CD4-positive, alpha-beta T cell treated with Interleukin-12 subunit alpha and Interleukin-12 subunit beta, for 1 hour (primary cell): Measurements from ENCODE around the gene FGR.
A peak's percentile ranks its signal among the peaks of the same experiment; 100 is the strongest.
"Not testable (repeated sequence)": the region's sequence is repeated elsewhere in the genome, so short reads cannot be mapped to it uniquely, and the experiment has no call there.

Source experiments
- DNase-seq: peaks from one replicate; pipeline ENCODE4 v3.0.0-alpha.2; 2020

FGR gene

DNA sequence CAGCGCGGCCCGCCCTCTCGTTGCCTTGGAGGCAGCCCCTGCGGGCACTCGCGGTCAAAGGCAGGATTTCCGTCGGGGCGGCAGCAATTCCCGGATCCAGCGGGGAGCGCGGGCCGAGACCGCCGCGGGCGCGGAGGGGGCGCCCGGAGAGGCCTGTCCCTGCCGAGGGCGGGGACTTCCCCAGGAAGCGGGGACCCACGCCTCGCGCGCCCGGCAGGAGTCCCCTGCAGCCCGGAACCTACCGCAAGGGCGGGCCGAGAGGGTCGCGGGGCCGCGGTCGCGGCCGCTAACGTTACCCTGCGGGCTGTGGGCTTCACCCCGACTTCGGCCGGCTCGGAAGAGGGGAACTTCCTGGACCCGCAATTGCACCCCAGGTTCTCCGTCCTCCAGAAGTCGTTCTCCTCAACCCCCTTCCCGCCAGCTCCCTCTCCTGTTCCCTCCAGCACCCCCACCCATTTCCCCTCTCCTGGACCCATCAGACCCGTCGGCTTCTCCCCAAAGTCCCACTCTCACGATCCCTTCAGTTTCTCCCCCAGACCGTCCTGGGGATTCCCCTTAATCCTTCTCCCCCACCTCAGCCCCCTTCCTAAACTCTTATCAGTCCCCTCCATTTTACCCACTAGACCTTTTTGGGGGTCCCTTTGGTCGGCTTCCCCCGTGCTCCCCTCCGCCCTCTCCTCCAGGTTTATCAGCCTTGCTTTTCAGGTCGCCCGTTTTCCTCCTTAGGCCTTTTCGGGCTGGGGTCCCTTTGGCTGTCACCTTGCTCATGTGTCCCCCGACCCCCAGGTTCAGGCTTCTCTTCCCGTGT lies 604 bp downstream of the FGR start:
- DNase-seq, result peak; percentile 64

DNA sequence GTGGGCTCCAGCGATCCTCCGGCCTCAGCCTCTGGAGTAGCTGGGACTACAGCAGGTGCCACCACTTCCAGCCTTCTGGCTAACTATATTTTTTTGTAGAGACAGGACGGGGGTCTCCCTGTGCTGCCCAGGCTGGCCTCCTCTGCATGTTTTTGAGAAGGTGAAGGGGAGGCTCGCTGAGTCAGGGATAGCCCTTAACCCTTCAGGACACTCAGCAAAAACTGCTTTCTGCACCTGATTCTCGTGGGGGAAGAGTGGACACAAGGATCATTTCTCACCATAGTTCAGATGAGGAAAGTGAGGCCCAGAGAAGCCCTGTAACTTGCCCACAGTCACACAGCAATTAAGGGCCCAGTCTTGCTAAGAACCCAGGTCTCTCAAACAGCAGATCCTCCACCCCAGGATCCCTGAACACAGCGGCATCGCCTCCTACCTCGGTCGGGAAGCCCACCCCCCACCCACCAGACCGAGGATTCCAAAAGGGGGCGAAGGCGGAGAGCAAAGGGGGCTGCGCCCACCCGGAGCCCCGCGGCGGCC lies 1.3 kb downstream of the FGR start:
- DNase-seq, result no peak

DNA sequence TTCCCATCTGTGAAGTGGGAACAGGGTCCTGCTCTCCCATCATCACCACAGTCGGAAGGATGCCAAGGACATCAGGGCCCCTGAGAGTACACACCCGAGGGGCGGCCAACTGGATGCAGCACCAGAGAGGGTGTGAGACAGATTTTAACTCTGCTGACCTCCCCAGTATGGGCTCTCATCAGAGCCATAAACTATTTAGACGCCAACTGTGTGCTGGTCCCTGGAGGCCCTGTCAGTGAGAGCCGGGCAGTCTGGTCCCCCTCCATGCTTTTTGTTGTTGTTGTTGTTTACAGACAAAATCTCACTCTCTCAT lies 1.7 kb downstream of the FGR start:
- DNase-seq, result no peak

DNA sequence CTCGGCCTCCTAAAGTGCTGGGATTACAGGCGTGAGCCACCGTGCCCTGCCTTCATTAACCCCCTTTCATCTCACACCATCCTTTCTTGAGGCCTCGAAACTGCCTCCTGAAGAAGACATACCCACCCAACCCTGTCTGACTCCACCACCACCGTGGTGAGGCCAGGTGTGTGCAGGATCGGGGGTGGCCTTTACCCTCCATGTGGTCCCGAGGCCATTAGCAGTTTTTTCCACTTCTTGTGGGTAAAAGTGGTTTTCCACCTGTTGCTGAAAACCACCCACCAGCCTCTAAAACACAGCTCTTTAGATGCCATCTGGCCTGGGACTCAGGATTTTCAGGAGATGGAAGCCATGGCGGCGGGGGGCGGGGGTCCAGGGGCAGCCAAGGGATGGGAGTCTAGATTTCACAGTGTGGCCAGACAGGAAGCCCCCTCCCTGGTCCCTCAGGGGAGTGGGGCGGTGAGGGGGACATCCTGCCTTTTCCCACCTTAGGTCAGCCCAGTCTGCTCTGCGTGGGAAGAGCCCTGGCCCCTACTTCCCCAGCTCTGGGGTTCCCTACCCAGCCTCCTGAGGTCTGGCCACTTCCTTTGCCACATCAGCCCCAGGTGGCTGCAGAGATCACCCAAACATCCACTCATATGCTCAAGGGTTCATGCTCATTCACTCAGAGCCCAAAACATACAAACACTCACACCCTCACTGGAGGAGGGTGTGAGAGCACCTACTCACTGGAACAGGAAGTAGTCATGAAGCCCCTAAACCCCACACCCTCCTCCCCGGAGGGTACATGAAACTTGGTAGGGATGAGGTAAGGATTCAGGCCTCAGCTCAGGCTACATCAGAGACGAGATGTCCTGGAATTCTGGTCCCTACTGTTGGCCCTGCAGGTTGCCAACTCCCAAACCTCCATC lies 2.3 kb downstream of the FGR start:
- peak; percentile 49 for DNase-seq

DNA sequence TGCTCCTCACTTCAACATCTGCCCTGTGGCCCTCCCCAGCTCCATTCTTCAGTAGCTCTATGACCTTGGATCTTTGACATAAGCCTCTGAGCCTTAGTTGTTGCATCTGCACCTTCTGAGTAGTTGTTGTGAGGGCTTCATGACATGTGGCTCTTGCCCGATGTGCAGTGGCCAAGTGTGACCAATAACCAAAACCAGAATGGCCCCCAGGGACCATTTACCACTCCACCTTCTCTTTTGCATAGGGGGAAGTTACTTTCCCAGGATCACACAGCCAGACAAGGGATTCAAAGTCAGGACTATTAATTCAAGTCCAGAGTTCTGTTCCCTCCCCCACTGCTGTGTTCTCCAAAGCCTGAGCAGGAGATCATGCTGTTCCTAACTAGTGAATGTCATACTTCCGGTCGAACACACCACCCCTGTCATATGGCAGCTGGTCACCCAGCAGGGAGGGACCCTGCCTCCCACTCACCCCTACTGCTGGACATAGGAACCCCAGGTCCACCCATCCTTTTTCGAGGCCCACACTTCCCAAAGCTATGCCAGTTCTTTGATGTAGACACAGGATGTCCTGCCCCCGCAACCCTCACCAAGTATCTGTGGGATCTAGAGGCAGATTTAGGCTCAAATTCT lies 4.0 kb downstream of the FGR start:
- DNase-seq, result no peak

DNA sequence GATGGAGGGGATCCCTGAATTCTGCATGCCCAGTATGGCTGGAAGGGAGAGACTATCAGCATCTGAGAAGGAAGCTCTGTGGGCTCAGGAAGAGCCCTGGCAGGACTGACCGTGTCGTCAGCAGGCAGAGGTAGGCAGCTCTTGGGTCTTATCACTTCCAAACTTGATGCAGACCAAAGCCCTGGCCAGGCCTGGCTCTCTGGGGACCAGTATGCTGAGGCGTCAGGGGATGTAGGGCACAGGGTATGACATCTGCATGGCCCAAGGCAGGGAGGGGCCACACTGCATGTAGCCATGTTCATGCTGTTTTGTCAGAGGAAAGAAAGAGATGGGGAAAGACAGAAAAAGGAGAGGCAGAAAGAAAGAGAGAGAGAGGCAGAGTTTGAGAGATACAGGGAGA lies 6.3 kb downstream of the FGR start:
- no peak for DNase-seq

DNA sequence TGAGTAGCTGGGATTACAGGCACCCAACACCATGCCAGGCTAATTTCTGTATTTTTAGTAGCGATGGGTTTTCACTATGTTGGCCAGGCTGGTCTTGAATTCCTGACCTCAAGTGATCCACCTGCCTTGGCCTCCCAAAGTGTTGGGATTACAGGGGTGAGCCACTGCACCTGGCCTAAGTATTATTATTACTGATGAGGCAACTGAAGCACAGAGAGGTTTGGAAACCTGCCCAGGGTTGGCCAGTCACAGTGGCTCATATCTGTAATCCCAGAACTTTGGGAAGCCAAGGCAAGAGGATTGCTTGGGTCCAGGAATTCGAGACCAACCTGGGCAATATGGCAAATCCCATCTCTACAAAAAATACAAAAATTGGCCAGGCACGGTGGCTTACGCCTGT lies 7.3 kb downstream of the FGR start:
- DNase-seq, result not testable (repeated sequence)

DNA sequence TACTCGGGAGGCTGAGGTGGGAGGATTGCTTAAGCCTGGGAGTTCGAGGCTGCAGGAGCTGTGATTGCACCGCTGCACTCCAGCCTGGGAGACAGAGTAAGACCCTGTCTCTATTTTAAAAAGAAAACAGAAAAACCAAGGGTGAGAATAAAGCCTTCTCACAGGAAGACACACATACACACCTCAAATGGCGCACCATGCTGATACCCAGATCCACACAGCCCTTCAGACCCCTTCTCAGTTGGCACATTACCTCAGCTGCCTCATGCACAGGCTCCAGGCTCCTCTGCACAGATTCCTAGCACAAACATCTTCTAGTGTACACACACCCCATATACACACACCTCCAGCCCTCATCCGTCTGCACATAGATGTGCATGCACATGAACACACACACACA lies 7.9 kb downstream of the FGR start:
- DNase-seq, result no peak

DNA sequence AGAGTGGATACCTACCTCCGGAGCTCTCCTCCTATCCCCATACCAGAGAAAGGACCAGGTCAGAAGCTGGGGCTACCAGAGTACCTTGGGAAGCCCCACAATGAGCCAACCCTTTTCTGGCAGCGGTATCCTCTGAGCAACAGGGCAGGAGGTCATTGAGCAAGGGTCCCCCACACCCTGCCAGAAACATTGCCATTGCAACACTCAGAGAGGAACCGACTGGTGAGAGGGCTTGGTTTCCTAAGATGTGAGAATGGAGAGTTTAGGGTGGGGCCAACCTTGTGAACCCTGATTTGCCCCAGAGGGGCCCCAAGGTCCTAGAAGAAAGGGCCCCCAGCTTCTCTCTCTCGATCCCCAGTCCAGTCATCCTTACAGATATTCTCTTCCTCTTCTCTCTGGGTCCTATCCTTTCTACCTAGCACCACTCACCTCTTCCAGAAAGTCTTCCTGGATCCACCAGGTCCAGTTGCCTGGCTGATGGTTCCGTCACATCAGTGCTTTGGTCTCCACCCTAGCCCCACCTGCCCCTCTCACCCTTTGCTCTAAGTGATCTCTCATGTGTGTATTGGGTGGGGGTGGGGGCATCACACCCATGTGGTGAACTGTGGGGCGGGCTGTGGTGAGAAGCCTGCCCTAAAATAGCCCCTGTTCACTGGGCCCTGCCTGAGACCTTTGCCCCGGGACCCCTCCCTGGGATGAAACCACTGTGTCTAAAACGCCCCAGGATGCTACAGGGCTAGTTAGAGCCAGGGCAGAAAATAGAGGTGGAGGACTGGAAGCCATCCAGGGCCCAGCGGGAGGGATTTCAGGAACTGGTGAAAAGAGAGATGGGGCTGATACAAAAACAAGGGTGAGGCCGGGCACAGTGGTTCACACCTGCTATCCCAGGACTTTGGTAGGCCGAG lies 8.7 kb downstream of the FGR start:
- no peak for DNase-seq

DNA sequence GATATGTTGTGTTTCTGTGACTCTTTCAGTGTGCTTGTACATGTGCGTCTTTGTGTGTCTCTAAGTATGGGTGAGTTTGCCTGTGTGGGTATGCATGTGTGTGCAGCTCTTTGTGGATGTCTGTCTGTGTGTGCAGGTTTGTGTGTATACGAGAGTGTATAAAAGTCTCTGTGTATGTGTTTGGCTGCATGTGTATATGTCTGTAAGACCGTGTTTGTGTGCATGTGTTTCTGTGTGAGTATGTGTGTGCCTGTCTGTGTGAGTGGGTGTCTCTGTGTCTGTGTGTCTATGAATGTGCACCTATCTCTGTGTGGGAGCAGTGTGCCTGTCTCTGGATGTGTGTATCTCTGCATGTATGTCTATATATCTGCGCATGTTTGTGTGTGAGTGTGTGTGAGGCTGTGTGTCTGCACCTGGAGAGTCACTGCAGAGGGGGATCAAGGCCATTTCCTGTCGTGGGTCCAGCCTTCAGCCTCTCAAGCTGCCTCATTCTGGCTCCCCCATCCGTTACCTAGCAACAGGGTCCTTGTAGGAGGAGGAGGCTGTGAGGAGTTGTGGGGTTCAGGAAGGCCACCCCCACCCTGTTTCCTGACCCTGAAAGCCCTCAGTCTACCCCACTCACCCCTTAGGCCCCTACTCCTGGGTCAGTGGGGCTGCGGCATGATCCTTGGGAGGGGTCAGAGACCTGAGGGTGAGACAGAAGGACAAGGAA lies 10.4 kb downstream of the FGR start:
- DNase-seq, result no peak

DNA sequence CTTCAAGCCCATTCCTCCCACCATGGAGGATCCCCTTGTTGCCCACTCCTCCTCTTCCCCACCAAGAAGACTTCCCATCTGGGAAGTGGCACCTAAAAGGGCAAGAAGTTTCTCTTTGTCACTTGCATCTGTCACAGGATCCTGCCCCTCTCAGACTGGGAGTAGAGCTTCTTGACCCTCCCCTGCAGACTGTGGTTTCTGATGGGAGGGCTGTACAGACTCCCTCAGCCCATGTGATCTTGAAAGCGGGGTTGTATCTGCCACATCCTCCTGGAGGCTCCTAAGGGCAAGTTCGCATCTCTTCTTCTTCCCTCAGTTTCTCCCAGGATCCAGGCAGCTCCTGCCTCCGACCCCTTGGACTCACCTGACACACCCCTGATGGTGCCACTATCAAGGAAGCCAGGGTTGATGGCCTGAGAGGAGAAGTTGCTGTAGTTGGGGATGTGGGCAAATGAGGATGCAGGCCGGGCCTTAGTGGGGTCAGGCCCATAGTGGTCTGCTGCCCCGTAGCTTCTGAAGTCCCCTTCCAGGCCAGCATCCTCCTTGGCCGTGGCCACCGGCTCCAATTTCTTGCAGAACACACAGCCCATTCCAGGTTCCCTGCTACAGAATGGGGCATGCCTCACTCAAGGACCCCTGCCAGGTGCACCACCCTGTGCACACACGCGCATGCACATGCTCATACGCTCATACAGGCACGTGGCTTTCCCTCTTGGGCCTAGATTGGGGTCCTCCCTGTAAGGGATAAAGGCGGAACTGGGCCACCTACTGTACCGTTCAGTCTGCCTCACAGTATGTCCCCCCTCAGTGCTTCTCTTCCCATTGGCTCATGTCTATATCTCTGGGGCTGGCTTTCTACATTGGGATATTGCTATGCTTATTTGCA lies 11.4 kb downstream of the FGR start:
- DNase-seq, result no peak

DNA sequence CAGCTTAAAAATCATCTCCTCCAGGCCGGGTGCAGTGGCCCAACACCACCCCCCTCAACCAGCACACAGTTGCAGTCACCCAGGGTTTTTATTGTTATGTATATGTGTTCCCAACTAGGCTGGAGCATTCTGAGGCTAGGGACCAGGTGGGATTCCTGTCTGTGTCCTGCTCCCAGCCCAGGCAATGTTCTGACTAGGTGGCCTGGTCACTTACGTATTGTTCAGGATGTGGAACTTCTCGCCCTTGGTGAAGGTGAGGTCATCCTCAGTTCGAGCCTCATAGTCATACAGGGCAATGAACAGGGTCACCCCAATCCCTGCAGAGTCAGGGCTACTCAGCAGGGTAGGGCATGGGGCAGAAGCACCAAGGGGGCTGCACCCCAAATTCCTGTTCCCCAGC lies 12.2 kb downstream of the FGR start:
- DNase-seq, result no peak

DNA sequence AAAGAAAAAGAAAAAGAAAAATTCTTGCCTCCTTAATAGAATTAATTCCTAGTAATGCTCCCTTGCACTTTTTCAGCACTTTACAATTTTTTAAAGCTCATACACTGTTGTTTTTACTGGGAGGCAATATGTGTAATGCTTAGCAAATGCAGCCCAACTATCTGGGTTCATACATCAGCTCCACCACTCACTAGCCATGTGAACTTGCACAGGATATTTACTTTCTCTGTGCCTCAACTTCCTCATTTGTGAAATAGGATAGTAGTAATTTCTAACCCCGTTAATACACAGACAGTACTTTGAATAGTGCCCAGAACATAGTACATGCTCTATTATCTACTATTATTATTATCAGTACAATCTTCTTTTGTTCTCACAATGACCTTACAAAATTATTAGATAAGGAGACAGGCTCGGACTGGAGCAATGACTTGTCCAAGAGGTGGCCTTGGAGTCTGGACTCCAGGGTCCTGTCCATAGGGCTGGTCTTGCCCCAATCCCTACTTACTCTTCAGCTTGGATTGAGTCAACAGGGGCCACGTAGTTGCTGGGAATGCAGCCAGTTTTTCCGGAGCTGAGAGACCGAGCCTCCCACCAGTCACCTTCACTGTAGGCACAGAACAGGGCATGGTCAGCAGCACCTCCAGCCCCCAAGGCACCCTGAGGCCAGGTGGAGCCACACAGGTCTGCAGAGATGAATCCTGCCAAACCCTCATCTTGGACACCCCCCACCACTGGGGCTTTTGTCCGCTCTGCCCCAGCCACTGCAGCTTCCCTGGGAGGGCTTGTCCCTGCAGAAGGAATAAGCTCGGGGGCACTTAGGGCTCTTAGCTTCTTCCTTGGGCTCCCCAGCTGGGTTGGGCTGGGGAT lies 13.7 kb downstream of the FGR start:
- no peak for DNase-seq

DNA sequence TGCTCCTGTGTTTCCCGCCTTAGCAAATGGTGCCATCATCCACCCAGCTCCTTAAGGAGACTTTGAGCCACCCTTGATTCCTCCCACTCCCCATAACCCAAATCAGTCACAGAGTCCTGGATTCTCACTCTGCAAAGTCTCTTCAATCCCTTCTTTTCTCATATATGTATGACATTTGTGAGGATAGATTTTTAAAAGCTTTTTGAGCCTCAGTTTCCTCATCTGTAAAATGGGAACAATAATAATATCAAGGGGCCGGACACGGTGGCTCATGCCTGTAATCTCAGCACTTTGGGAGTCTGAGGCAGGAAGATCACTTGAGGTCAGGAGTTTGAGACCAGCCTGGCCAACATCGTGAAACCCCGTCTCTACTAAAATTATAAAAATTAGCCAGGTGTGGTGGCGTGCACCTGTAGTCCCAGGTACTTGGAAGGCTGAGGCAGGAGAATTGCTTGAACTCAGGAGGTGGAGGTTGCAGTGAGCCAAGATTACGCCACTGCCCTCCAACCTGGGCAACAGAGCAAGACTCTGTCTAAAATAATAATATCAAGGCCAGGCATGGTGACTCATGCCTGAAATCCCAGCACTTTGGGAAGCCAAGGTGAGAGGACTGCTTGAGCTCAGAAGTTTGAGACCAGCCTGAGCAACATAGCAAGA lies 15.1 kb downstream of the FGR start:
- not testable (repeated sequence) for DNase-seq

DNA sequence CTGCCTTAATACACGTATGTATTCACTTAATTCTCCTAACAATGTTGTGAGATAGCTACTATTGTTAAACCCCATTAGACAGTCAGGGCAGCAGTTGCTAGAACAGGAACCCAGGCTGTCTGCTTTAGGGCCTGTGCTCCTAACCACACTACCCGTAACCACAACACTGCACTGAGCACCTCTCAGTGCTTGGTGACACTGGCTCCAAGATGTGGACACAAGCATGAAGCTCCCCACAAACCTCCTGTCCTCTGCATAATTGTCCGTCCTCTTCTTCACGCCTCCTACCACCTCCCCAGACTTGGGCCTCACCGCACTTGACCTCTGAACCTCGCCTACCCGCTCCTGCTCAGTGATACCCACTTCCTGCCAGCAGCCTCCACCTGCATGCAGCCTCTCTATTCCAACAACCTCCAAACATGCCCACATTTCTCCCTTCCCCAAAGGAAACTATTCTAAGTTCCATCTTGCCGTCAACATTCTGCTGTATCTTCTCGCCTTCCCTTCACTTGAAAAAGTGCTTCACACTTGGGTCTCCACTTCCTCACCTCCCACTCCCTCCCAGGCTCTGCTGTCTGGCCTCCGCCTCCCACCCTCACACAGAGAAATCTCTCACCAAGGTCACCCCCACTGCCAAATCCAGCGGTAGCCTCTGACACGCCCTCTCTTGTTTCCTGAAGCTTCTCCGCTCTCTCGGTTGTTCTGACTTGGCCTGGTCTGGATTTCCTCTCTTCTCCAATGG lies 16.5 kb downstream of the FGR start:
- peak; percentile 69 for DNase-seq

DNA sequence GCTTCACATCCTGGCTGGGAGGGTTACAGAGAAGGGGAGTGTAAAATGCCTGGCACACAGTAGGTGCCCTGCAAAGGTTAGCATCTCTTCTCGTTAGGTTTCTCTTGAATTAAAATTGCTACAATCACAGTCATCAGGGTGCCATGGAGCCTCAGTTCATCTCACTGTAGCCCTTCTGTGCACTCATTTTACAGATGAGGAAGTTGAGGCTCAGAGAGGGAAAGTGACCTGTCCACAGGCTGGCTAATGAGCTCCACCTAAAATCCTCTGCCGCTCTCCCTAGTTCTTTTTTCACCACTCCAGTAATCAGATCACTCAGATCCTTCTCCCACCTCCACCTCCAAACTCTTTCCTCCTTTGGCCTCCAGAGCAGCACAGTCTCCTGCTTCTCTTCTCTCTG lies 17.6 kb downstream of the FGR start:
- DNase-seq, result no peak

DNA sequence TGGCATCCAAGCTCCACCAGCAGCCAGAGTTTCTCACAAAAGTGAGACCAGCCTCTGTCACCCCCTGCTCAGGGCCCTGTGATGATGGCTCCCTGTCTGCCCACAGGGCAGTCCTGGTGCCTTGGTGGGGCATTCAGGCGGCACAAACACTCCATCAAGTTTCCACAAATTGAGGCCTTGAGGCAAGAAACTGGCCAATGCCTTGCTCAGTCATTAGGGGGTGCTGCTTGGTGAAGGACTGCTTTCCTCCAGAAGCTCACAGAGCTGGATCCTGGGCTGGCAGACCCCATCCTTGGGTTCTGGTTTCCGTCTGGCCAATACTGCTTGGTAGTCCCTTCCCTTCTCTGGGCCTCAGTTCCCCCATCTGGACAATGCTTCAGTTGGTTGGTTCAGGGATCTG lies 18.5 kb downstream of the FGR start:
- DNase-seq, result no peak
